ENCODE results near the gene TNPO1.

DNA sequence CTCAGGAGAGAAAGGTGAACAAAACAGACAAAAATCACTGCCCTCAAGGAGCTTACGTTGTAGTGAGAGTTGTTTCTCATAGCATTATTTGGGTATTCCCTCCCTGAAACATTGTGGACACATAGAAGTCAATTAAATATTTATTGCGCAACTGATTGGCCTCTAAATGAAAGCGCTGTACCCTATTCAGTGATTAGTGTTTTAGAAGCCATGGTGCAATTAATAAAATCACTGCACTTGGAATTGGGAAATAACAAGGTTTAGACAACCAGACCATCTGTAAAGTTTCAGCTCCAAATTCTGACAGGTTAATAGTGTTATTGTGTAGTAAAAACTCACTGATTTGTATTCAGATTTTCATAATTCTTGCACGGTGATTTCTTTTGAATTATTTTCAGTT, 35.9 kb downstream of the TNPO1 start:
- TF ChIP-seq POLR2A (IDR thresholded peaks at IDR 0.05), result no peak
- no peak for TF ChIP-seq POLR2AphosphoS5 (IDR thresholded peaks at IDR 0.05; ENCODE audit: insufficient read depth in 1 of 2, low read depth in 1 of 2)
- TF ChIP-seq, protein P1, sequence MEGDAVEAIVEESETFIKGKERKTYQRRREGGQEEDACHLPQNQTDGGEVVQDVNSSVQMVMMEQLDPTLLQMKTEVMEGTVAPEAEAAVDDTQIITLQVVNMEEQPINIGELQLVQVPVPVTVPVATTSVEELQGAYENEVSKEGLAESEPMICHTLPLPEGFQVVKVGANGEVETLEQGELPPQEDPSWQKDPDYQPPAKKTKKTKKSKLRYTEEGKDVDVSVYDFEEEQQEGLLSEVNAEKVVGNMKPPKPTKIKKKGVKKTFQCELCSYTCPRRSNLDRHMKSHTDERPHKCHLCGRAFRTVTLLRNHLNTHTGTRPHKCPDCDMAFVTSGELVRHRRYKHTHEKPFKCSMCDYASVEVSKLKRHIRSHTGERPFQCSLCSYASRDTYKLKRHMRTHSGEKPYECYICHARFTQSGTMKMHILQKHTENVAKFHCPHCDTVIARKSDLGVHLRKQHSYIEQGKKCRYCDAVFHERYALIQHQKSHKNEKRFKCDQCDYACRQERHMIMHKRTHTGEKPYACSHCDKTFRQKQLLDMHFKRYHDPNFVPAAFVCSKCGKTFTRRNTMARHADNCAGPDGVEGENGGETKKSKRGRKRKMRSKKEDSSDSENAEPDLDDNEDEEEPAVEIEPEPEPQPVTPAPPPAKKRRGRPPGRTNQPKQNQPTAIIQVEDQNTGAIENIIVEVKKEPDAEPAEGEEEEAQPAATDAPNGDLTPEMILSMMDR (IDR thresholded peaks at IDR 0.05), result no peak
